K562 (cell line): ENCODE results near the gene TOR1B. TPM values are rescaled to one million over a fixed set of nuclear protein-coding genes. Genes with fewer than 3 reads are reported as not detected.

ENCODE experiments used
- ATAC-seq: fragments of 200-7000 bp; cut with Tn5 transposase; 3 replicates; pipeline ENCODE4 v1.9.1; 2020; ENCODE audit warnings: moderate library complexity
- BruUV-seq: library from RNA; stranded (reverse); fragments of 400-500 nt; replicated peaks from 2 replicates; lab custom pipeline; 2021; lab: Mats Ljungman, UMichigan
- CTCF ChIA-PET: fragments of 300-600 bp; formaldehyde crosslinking; extraction: SDS; loops from one replicate; lab custom pipeline; 2021; ENCODE audit warnings: low intra/inter-chr PET ratio; lab: Yijun Ruan, JAX
- POLR2A ChIA-PET: fragments of 300-600, 350-650 bp; sonication (Branson Sonifier 250); formaldehyde crosslinking; extraction: SDS; loops from one replicate; lab custom pipeline; 2021; ENCODE audit warnings: antibody characterized with exemption, inconsistent platforms; lab: Yijun Ruan, JAX
- DNase-seq, 4 experiments: peaks; one replicate each; pipeline versions ENCODE4 v3.0.0 to v3.0.0-alpha.2; 2011 to 2018; ENCODE audit warnings: low spot score in 3 of 4, mixed read lengths in 3 of 4; ENCODE audit errors: extremely low read depth in 1 of 4
- FAIRE-seq: peaks from 2 replicates; lab custom pipeline; 2011; peaks lifted over from hg19 to GRCh38; lab: Jason Lieb, UNC
- H2AFZ ChIP-seq: 2 replicates; pipeline ENCODE4 v1.6.0; 2011; ENCODE audit warnings: low read depth, low read length, control low read depth, inconsistent platforms
- H3K27ac ChIP-seq: fragments of 200-600 bp; 3 replicates; pipeline ENCODE4 v1.8.0; 2011; ENCODE audit warnings: low read depth, mild to moderate bottlenecking, control low read depth, inconsistent platforms, low read length, moderate library complexity, mixed read lengths; ENCODE audit errors: extremely low read depth
- H3K27me3 ChIP-seq, 2 experiments: fragments of 300-600 bp in 1 of 2; 2 replicates in 1 of 2; 3 replicates in 1 of 2; pipeline versions ENCODE4 v1.6.0 to v1.8.0; 2011; ENCODE audit warnings: inconsistent platforms in 2 of 2, low read length in 2 of 2, mild to moderate bottlenecking in 1 of 2, mixed read lengths in 1 of 2, moderate library complexity in 1 of 2; ENCODE audit not compliant: control insufficient read depth in 2 of 2, insufficient read depth in 2 of 2
- H3K36me3 ChIP-seq: fragments of 300-600 bp; 3 replicates; pipeline ENCODE4 v1.8.0; 2011; ENCODE audit warnings: mild to moderate bottlenecking, low read length, inconsistent platforms; ENCODE audit not compliant: control insufficient read depth, insufficient read depth
- H3K4me1 ChIP-seq, 2 experiments: fragments of 200-600 bp in 1 of 2; replicated peaks in 1 of 2; 2 replicates in 1 of 2; 3 replicates in 1 of 2; pipeline versions ENCODE4 v1.5.1 to v1.8.0; 2011; ENCODE audit warnings: inconsistent platforms in 2 of 2, low read length in 2 of 2, mild to moderate bottlenecking in 1 of 2, mixed read lengths in 1 of 2, moderate library complexity in 1 of 2; ENCODE audit not compliant: control insufficient read depth in 2 of 2, insufficient read depth in 2 of 2
- H3K4me2 ChIP-seq: 2 replicates; pipeline ENCODE4 v1.6.1; 2011; ENCODE audit warnings: low read length, control low read depth, inconsistent platforms, mixed read lengths; ENCODE audit not compliant: insufficient read depth
- H3K4me3 ChIP-seq: fragments of 200-600 bp; sonication (generic), shearing (Covaris generic); 2 replicates; pipeline ENCODE4 v1.5.1; 2016; ENCODE audit warnings: control low read depth, inconsistent platforms
- H3K79me2 ChIP-seq: fragments of 200-600 bp; 3 replicates; pipeline ENCODE4 v1.8.0; 2011; ENCODE audit warnings: low read length, inconsistent platforms; ENCODE audit not compliant: control insufficient read depth, insufficient read depth
- H3K9ac ChIP-seq, 2 experiments: 2 replicates each; pipeline versions ENCODE4 v1.6.0 to v1.6.1; 2011; ENCODE audit warnings: low read depth in 2 of 2, low read length in 2 of 2, control low read depth in 1 of 2, inconsistent platforms in 1 of 2, mild to moderate bottlenecking in 1 of 2, mixed read lengths in 1 of 2; ENCODE audit not compliant: insufficient read depth in 1 of 2
- H3K9me1 ChIP-seq: one replicate; pipeline ENCODE4 v1.6.0; 2011; ENCODE audit warnings: inconsistent platforms, mild to moderate bottlenecking, low read length, moderate library complexity; ENCODE audit not compliant: control insufficient read depth, insufficient read depth
- H3K9me3 ChIP-seq: replicated peaks from 2 replicates; pipeline ENCODE4 v1.5.1; 2011; ENCODE audit warnings: low read depth, low read length, inconsistent platforms; ENCODE audit not compliant: control insufficient read depth, insufficient read depth
- H4K20me1 ChIP-seq: replicated peaks from 2 replicates; pipeline ENCODE4 v1.6.1; 2011; ENCODE audit warnings: low read length, inconsistent platforms, mixed read lengths; ENCODE audit not compliant: control insufficient read depth, insufficient read depth
- CBFB ChIP-seq: sonication (generic); formaldehyde crosslinking; IDR thresholded peaks from 2 replicates; pipeline ENCODE4 v1.4.0; 2020; ENCODE audit warnings: mild to moderate bottlenecking, missing genetic modification reagents
- EGR1 ChIP-seq: fragments of 450-650 bp; conservative IDR thresholded peaks from 2 replicates; pipeline ENCODE4 v1.6.1; 2017; ENCODE audit warnings: mild to moderate bottlenecking
- ELF2 ChIP-seq: fragments of 250-450 bp; sonication (Bioruptor Pico); IDR thresholded peaks from 2 replicates; pipeline ENCODE4 v1.5.0; 2021; ENCODE audit warnings: mild to moderate bottlenecking
- KDM1A ChIP-seq, 2 experiments: fragments of 450-650 bp; IDR thresholded peaks; 2 replicates each; pipeline ENCODE4 v1.6.1; 2016; ENCODE audit warnings: mild to moderate bottlenecking in 2 of 2
- MAFK ChIP-seq: IDR thresholded peaks from 2 replicates; pipeline ENCODE4 v1.6.1; 2011; ENCODE audit warnings: low read length, improper control_type of control experiment
- PHF8 ChIP-seq: fragments of 200-600 bp; sonication (generic); IDR thresholded peaks from 2 replicates; pipeline ENCODE4 v1.6.1; 2012; ENCODE audit warnings: mixed run types, mild to moderate bottlenecking, inconsistent platforms, low read length, moderate library complexity, borderline replicate concordance
- RBM25 ChIP-seq: fragments of 200-400 bp; formaldehyde crosslinking; IDR thresholded peaks from 2 replicates; pipeline ENCODE4 v1.6.1; 2018; ENCODE audit warnings: low read length, low read depth, moderate library complexity; ENCODE audit not compliant: severe bottlenecking
- RCOR1 ChIP-seq, 2 experiments: IDR thresholded peaks; 2 replicates each; pipeline ENCODE4 v1.6.1; 2012; ENCODE audit warnings: low read depth in 2 of 2, low read length in 2 of 2, borderline replicate concordance in 1 of 2, improper control_type of control experiment in 1 of 2
- SMARCA5 ChIP-seq: fragments of 450-650 bp; IDR thresholded peaks from 2 replicates; pipeline ENCODE4 v1.6.1; 2016
- SNIP1 ChIP-seq: fragments of 450-650 bp; IDR thresholded peaks from 2 replicates; pipeline ENCODE4 v1.7.1; 2017; ENCODE audit warnings: low read depth, mild to moderate bottlenecking
- SUPT5H ChIP-seq: fragments of 450-650 bp; IDR thresholded peaks from 2 replicates; pipeline ENCODE4 v1.6.1; 2016
- ZNF140 ChIP-seq: fragments of 250-450 bp; sonication (Bioruptor Pico); IDR thresholded peaks from 2 replicates; pipeline ENCODE4 v1.8.0; 2021; ENCODE audit warnings: moderate library complexity, mild to moderate bottlenecking, inconsistent platforms
- ZNF507 ChIP-seq: conservative IDR thresholded peaks from 2 replicates; pipeline ENCODE4 v1.6.1; 2017; ENCODE audit warnings: missing genetic modification characterization, missing compliant biosample characterization
- WGBS: fragments of 100-300 bp; shearing (Covaris generic); methylation state at CpG from one replicate; pipeline ENCODE4 v1.1.6; 2016; ENCODE audit warnings: low coverage, mixed read lengths; ENCODE audit not compliant: insufficient coverage; ENCODE audit errors: missing lambda C conversion rate; 5-methylcytosine and 5-hydroxymethylcytosine counted together
- in situ Hi-C: fragments of 300-500 bp; cut with MboI; formaldehyde crosslinking; loops from 4 replicates; pipeline ENCODE4 v1.15.0; 2018; ENCODE audit warnings: inconsistent platforms, mixed read lengths
- intact Hi-C: fragments of 100-400 bp; cut with micrococcal nuclease; formaldehyde crosslinking; loops from 2 replicates; pipeline ENCODE4 v1.14.2; 2022
- polyA plus RNA-seq, 8 experiments: library from polyadenylated mRNA; depleted of rRNA in 4 of 8; stranded (reverse) in 5 of 8; unstranded in 3 of 8; fragments of >200 nt; fragmentation: Nextera tagmentation in 2 of 8; fragmentation: Illumina TruSeq in 1 of 8; extraction: Ambion mirVana in 2 of 8; extraction: Trizol in 1 of 8; gene quantifications; 2 replicates each; pipeline versions ENCODE4 v1.2.1 to v1.2.3, GENCODE V29; 2011 to 2014; ENCODE audit warnings: inconsistent platforms in 1 of 8, missing spikeins in 1 of 8
- total RNA-seq, 7 experiments: library from RNA; depleted of rRNA in 6 of 7; stranded (reverse); fragments of >200 nt in 6 of 7; fragmentation: Illumina TruSeq in 2 of 7; extraction: Trizol in 2 of 7; gene quantifications; 2 replicates each; pipeline versions ENCODE4 v1.2.1 to v1.2.3, GENCODE V29; 2011 to 2021; ENCODE audit warnings: low replicate concordance in 1 of 7
- TF ChIP-seq, protein P1 (sequence below): IDR thresholded peaks from 3 replicates; pipeline ENCODE4 v1.6.1; 2011; ENCODE audit warnings: borderline replicate concordance, mild to moderate bottlenecking, moderate library complexity; ENCODE audit not compliant: insufficient read length; ENCODE audit errors: extremely low read depth
- TF ChIP-seq, protein P2 (sequence below): fragments of 450-650 bp; formaldehyde crosslinking; IDR thresholded peaks from 2 replicates; pipeline ENCODE4 v1.4.0; 2020; ENCODE audit warnings: mild to moderate bottlenecking, mixed read lengths
- TF ChIP-seq, protein P3 (sequence below), 2 experiments: fragments of 450-650 bp; conservative IDR thresholded peaks; 2 replicates each; pipeline ENCODE4 v1.6.1; 2017; ENCODE audit warnings: mild to moderate bottlenecking in 2 of 2, moderate library complexity in 2 of 2
- TF ChIP-seq, protein P4 (sequence below): fragments of 450-650 bp; IDR thresholded peaks from 2 replicates; pipeline ENCODE4 v1.6.1; 2016; ENCODE audit warnings: low read depth, mild to moderate bottlenecking, moderate library complexity

The TOR1B gene
- total and polyA plus RNA-seq, 9 of the 15 experiments (the other 6 are each of a cell fraction or from before 2014, with no cell fraction given) = 4.2 to 36.5 (median 24.6) TPM

DNA sequence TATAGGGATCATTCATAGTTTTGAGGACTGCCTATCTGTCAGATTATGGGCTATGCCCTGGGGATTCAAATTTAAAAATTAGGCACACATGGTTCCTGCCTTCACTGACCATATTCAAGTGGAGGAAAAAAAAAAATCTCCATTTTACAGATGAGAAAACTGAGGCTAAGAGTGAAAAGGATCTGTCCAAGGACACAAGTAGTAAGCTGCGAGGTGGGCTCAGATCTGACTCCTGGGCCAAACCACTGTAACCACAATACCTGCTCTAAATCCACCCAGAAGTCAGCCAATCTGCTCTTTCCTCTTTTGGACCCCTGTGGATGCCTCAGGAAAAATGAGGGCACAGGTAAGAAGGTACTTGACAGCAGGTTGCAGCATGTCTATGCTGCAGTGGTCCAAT, 23.8 kb downstream of the TOR1B start:
- H3K4me2 ChIP-seq = no peak overlapping the region
- no peak overlapping the region for H2AFZ ChIP-seq
- POLR2A ChIA-PET = interaction anchor here (0.7 to 1.4 kb wide), 6 partner anchors 8 to 199 kb away, joined by 3 to 7 read pairs (median 4); partner anchors contain the start of genes C9orf78 and USP20
- peaks cover 64% of the 10 kb centered on the region for H3K36me3 ChIP-seq
- DNase-seq (peak in 1 of 4 experiments; percentile 30), FAIRE-seq (no peak), ATAC-seq (no peak)
- H3K9me1 ChIP-seq = no peaks in the 10 kb centered on the region
- H3K9ac ChIP-seq = no peak overlapping the region
- no peak overlapping the region for H3K4me3 ChIP-seq
- no TSS peak for BruUV-seq
- no peak overlapping the region for H3K27ac ChIP-seq
- WGBS = 46% methylated on average over 1 of the region's 1 CpG
- H3K9me3 ChIP-seq = no peaks in the 10 kb centered on the region
- H3K4me1 ChIP-seq = peaks cover 11 to 13% of the 10 kb centered on the region in 2 experiments; a peak in 4 of 5 replicates
- CTCF ChIA-PET = no interaction called here
- no peaks in the 10 kb centered on the region for H3K27me3 ChIP-seq
- in situ Hi-C loops (no loop called here), intact Hi-C loops (no loop called here)
- H3K79me2 ChIP-seq = peaks cover 20% of the 10 kb centered on the region
- no peaks in the 10 kb centered on the region for H4K20me1 ChIP-seq
- TF ChIP-seq, protein P1, sequence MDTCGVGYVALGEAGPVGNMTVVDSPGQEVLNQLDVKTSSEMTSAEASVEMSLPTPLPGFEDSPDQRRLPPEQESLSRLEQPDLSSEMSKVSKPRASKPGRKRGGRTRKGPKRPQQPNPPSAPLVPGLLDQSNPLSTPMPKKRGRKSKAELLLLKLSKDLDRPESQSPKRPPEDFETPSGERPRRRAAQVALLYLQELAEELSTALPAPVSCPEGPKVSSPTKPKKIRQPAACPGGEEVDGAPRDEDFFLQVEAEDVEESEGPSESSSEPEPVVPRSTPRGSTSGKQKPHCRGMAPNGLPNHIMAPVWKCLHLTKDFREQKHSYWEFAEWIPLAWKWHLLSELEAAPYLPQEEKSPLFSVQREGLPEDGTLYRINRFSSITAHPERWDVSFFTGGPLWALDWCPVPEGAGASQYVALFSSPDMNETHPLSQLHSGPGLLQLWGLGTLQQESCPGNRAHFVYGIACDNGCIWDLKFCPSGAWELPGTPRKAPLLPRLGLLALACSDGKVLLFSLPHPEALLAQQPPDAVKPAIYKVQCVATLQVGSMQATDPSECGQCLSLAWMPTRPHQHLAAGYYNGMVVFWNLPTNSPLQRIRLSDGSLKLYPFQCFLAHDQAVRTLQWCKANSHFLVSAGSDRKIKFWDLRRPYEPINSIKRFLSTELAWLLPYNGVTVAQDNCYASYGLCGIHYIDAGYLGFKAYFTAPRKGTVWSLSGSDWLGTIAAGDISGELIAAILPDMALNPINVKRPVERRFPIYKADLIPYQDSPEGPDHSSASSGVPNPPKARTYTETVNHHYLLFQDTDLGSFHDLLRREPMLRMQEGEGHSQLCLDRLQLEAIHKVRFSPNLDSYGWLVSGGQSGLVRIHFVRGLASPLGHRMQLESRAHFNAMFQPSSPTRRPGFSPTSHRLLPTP = no peak
- TF ChIP-seq RBM25 = peak; percentile 98
- no peak for TF ChIP-seq SNIP1
- TF ChIP-seq MAFK = no peak
- TF ChIP-seq, protein P2, sequence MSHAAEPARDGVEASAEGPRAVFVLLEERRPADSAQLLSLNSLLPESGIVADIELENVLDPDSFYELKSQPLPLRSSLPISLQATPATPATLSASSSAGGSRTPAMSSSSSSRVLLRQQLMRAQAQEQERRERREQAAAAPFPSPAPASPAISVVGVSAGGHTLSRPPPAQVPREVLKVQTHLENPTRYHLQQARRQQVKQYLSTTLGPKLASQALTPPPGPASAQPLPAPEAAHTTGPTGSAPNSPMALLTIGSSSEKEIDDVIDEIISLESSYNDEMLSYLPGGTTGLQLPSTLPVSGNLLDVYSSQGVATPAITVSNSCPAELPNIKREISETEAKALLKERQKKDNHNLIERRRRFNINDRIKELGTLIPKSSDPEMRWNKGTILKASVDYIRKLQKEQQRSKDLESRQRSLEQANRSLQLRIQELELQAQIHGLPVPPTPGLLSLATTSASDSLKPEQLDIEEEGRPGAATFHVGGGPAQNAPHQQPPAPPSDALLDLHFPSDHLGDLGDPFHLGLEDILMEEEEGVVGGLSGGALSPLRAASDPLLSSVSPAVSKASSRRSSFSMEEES = no peak
- TF ChIP-seq PHF8 = no peak
- TF ChIP-seq EGR1 = no peak
- 0 out of 2 replicates have a peak, but pooled peaks have one; percentile 12 for TF ChIP-seq SUPT5H
- peak in 1 of 2 experiments; percentile 65; a peak in 1 of 4 replicates for TF ChIP-seq RCOR1 (IDR thresholded peaks at IDR 0.05; ENCODE audit: borderline replicate concordance in 1 of 2, low read depth in 2 of 2, low read length in 2 of 2)
- TF ChIP-seq, protein P3, sequence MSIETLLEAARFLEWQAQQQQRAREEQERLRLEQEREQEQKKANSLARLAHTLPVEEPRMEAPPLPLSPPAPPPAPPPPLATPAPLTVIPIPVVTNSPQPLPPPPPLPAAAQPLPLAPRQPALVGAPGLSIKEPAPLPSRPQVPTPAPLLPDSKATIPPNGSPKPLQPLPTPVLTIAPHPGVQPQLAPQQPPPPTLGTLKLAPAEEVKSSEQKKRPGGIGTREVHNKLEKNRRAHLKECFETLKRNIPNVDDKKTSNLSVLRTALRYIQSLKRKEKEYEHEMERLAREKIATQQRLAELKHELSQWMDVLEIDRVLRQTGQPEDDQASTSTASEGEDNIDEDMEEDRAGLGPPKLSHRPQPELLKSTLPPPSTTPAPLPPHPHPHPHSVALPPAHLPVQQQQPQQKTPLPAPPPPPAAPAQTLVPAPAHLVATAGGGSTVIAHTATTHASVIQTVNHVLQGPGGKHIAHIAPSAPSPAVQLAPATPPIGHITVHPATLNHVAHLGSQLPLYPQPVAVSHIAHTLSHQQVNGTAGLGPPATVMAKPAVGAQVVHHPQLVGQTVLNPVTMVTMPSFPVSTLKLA (conservative IDR thresholded peaks at IDR 0.05) = 0 out of 4 replicates have a peak, but pooled peaks of 1 of the 2 experiments have one; percentile 2
- TF ChIP-seq, protein P4, sequence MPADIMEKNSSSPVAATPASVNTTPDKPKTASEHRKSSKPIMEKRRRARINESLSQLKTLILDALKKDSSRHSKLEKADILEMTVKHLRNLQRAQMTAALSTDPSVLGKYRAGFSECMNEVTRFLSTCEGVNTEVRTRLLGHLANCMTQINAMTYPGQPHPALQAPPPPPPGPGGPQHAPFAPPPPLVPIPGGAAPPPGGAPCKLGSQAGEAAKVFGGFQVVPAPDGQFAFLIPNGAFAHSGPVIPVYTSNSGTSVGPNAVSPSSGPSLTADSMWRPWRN = no peak
- TF ChIP-seq ZNF140 = peak; percentile 64; the same call in 1 of the 2 replicates
- TF ChIP-seq CBFB (CRISPR knock-in tag) = 0 out of 2 replicates have a peak, but pooled peaks have one; percentile 65
- 0 out of 2 replicates have a peak, but pooled peaks have one; percentile 38 for TF ChIP-seq ELF2 (CRISPR knock-in tag)
- peak; percentile 52 to 81; a peak in 3 of 4 replicates for TF ChIP-seq KDM1A (IDR thresholded peaks at IDR 0.05)
- no peak for TF ChIP-seq ZNF507 (tag)
- peak; percentile 82 for TF ChIP-seq SMARCA5
